ENCODE results near the gene BOC.

The BOC gene

DNA sequence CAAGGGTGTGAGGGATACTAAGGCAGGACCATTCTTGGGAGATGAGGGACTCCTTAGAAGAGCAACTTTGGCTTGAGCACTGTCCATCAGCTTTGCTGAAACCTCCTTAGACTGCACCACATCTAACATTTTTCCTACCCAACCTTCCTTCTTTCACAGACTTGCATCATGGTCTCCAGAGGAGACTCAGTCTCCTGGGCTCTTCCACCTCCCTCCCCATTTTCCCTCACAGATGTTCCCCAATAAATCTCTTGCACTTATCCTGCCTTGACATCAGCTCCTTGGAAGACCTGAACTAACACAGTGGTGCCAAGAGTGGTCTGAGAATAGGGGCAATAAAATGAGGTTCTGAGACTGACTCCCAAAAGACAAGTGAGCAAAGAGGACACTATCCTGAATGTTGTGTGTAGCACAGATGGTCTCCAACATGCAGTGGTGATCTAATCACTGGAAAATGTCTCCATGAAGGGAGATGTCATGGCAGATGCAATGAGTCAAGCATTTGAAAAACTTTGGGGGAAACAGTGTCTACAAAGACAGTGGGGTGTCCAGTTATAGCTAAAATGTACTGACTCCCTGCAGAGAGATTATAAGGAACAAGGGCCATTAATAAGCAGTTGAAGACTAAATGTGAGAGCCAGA, 26.0 kb upstream of the BOC start:
- no peak for DNase-seq (ENCODE audit: low read depth in 2 of 2)

DNA sequence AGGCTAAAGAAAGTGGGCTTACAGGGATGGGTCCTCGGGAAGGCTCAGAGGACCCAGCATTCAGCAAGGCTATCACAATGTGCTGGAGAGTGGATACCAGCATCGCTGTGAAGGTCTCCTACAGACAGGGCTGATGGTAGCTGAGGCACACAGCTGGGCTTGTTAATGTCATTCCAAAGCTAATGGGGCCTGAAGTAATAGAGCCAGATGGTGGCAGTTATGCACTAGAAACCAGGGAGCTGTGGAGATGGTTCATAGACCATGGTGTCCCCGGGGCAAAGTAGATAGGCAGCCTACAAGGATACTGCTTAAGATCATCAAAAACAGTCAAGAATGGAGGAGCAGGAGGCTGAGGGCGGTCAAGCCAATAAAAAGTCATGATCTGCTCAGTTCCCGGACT, 24.8 kb upstream of the BOC start:
- no peak for DNase-seq (ENCODE audit: low read depth in 2 of 2)

GRCh38 chr3:113193288-113193687, 18.1 kb upstream of the BOC start:
- DNase-seq (ENCODE audit: low read depth in 2 of 2) = no peak

- no peak for DNase-seq (ENCODE audit: low read depth in 2 of 2)
Measured at GRCh38 chr3:113193719-113194118, 17.6 kb upstream of the BOC start.

DNA sequence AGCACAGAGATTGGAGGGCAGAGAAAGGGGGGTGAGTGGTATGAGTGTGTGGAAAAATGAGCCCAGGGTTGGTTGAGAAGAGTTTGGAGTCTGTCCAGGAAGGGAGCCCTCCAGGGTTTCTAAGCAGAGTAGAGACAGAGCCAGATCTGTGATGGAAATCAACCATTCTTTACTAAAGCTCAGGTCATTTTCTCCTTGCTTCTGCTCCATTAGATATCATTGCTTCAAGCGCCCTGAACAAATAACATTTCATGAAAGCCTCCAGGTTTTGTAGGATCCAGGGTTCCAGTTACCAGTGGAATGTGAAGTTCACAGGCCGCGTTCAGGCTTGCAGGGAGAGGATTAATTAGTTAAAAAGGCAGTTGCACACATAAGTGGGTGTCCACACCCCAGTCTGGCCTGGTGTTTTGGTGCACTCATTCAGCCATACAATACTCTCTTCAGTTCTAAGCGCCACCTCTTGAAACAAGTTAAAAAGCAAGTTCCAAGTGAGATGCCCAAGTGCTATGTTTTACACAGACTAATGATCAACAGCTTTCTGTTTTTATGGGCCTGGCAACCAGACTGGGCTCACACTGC, 16.4 kb upstream of the BOC start:
- DNase-seq (ENCODE audit: low read depth in 2 of 2) = no peak

GRCh38 chr3:113200351-113200750, 11.0 kb upstream of the BOC start:
- DNase-seq (ENCODE audit: low read depth in 2 of 2) = no peak

GRCh38 chr3:113200946-113201345, 10.4 kb upstream of the BOC start:
- no peak for DNase-seq (ENCODE audit: low read depth in 2 of 2)

GRCh38 chr3:113204371-113204770, 7.0 kb upstream of the BOC start:
- DNase-seq (ENCODE audit: low read depth in 2 of 2) = no peak

DNA sequence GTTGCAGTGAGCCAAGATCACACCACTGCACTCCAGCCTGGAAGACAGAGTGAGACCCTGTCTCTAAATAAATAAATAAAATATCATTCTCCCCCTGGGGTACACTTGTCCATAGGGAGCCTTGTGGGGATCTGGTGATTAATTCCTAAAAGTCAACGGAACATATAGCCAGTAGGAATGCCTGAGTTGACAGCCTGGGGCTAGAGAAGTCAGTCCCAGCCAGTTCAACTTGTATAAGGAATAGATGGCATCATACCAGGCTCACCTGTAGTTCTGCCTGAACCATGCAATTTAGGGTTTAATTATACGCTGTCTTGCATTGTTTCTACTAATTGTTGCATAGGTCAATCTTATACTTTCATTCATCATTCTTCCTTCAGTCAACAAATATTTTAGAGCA, 5.9 kb upstream of the BOC start:
- DNase-seq (ENCODE audit: low read depth in 2 of 2) = no peak

DNA sequence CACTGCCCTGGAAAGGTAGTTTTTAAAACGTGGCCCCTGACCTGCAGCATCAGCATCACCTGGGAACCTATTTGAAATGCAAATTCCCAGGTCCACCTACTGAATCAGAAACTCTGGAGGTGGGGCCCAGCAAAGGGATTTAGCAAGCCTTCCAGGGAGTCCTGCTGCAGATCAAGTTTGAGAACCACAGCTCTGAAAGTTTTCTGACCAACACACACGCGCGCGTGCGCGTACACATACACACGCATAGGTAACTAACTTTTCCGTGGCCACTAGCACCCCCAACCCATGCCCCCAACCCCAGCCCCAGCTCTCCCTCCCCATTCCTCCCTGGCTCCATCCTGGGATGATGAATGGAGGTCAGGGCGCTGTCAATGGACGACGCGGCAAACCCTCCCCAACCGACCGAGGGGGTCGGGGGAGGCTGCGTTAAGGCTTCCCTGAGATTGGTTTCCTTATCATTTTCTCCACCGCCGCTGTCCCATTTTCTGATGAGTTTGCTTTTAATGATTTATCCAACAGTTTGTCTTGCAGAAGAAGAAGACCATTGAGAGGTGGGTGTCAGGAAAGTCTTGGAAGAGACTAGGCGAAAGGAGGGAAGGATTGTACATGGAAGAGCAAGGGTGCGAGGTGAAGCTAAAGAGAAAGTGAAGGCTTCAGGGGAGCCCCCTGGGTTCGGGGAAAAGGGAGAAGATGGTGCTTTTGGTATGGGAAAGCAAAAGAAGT, 590 bp upstream of the BOC start:
- no peak for DNase-seq (ENCODE audit: low read depth in 2 of 2)

DNA sequence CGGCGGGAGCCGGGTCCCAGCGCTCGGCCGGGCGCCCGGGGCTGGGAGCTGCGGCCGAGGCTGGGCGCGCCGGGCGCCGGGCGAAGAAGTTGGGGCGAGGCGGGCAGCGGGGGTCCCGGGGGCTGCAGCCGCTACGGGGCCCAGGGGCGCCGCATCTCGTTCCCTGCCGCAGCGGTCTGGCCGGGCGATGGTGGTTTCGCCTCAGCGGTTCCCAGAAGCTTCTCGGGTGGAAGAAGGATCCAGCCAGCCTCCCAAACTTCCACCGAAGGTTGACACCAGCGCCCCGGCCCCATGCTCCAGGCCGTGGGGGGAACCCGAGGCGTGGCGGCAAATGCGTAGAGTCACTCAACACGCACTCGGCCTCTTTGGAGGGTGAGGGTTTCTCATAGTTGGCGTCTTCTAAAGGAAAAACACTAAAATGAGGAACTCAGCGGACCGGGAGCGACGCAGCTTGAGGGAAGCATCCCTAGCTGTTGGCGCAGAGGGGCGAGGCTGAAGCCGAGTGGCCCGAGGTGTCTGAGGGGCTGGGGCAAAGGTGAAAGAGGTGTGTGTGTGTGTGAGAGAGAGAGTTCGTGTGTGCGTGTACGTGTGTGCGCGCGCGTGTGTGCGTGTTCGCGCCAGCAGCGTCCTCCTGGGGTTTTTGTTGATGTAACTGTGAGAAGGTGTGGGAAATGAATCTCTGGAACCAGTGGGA, 940 bp downstream of the BOC start:
- DNase-seq (ENCODE audit: low read depth in 2 of 2) = no peak

- no peak for DNase-seq (ENCODE audit: low read depth in 2 of 2)
Measured at GRCh38 chr3:113212844-113213375, 1.6 kb downstream of the BOC start.

GRCh38 chr3:113213896-113214587, 2.7 kb downstream of the BOC start:
- DNase-seq (ENCODE audit: low read depth in 2 of 2) = no peak

GRCh38 chr3:113214917-113215595, 3.7 kb downstream of the BOC start:
- DNase-seq (ENCODE audit: low read depth in 2 of 2) = no peak

GRCh38 chr3:113216393-113216792, 5.0 kb downstream of the BOC start:
- DNase-seq (ENCODE audit: low read depth in 2 of 2) = no peak

GRCh38 chr3:113218011-113218680, 6.8 kb downstream of the BOC start:
- no peak for DNase-seq (ENCODE audit: low read depth in 2 of 2)

DNA sequence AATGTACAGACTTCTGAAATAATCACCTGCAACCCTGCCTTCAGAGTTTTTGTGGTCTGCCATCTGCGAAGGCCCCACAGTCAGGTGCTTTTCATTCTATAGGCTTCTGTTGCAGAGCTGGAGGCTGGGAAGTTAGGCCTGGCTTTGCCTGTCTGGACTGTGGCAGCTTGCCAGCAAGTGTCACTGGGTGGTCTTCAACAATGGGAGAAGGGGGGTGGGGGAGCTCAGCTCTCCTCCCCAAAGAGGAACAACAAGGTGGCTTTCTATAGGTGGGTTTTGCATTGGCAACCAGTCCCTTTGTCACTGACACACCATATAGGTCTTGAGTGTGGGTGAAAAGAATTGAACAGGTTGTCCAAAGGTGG, 7.3 kb downstream of the BOC start:
- DNase-seq (ENCODE audit: low read depth in 2 of 2) = no peak

DNA sequence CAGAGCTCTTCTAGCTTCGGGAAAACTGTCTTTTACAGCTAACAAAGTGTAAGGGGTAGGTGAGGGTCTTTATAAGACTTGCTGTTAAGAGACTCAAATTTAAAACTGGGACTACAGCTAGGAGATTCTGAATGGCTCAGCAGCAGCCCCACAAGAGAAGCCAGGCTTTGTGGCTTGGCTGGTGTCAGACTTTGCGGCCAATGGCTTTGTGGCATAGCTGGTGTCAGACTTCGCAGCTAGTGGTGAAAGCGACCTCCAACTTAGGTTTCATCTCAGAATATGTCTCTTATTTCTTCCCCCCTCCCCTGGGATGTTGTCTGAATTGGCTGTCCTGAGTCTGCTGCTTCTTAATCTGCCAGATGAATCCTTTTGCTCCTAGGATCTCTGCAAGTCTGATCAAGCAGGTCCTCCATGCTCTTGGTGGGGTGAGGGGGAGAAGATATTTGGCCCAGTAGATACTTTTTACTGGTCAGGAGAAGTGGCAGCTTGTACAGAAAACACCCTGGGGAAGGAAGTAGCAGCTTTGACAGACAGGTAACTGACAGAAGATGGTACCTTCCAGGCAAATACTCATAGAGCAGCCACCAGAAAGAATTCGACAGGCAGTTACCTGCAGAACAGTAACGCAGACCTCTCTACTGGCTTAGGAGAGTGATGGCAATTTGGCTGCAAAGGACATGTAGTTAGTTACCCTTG, 8.4 kb downstream of the BOC start:
- DNase-seq (ENCODE audit: low read depth in 2 of 2) = no peak

- DNase-seq (ENCODE audit: low read depth in 2 of 2) = no peak
Measured at GRCh38 chr3:113220721-113221120, 9.4 kb downstream of the BOC start.

DNA sequence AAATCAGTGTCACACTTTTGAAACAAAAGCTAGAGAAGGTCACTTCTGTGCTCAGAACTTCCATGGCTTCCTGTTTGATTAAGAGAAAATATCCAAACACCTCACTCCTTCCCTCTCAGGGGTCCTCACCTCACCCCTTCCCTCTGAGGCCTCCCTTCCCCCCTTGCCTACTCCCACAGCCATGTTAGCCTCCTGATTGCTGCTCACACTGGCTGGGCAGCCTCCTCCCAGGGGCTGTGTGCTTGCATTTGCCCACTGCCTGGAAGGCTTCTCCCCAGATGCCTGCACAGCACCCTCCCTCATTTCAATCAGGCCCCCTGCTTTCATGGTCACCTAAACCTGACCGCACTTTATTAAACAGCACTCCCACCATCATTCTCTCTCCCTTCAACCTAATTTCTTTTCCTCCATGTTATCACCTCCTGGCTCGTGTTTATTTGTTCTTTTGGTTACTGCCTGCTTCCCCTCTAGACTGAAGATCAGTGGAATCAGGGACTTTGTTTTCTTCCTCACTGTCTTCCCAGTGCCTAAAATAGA, 10.4 kb downstream of the BOC start:
- no peak for DNase-seq (ENCODE audit: low read depth in 2 of 2)

Measured in activated CD4-positive, alpha-beta T cell treated with anti-CD3 and anti-CD28 coated beads for 24 hours (primary cell).